Measurements from ENCODE around the gene KREMEN2.
A peak's percentile ranks its signal among the peaks of the same experiment; 100 is the strongest.

- no peak for TF ChIP-seq ZNF175 (CRISPR knock-in tag; IDR thresholded peaks at IDR 0.05; ENCODE audit: low read depth)
- peak; percentile 51 to 82 (median 61) for TF ChIP-seq CTCF (IDR thresholded peaks at IDR 0.05 in 2 of 3, conservative IDR thresholded peaks at IDR 0.05 in 1 of 3; ENCODE audit: insufficient read depth in 2 of 3, low read depth in 1 of 3, low read length in 3 of 3)
- TF ChIP-seq HNRNPL (IDR thresholded peaks at IDR 0.05; ENCODE audit: low read depth, low read length) = no peak
- TF ChIP-seq NFRKB (IDR thresholded peaks at IDR 0.05; ENCODE audit: low read depth) = no peak
- no peak for TF ChIP-seq SMAD3 (CRISPR knock-in tag; conservative IDR thresholded peaks at IDR 0.05)
- TF ChIP-seq, protein P1, sequence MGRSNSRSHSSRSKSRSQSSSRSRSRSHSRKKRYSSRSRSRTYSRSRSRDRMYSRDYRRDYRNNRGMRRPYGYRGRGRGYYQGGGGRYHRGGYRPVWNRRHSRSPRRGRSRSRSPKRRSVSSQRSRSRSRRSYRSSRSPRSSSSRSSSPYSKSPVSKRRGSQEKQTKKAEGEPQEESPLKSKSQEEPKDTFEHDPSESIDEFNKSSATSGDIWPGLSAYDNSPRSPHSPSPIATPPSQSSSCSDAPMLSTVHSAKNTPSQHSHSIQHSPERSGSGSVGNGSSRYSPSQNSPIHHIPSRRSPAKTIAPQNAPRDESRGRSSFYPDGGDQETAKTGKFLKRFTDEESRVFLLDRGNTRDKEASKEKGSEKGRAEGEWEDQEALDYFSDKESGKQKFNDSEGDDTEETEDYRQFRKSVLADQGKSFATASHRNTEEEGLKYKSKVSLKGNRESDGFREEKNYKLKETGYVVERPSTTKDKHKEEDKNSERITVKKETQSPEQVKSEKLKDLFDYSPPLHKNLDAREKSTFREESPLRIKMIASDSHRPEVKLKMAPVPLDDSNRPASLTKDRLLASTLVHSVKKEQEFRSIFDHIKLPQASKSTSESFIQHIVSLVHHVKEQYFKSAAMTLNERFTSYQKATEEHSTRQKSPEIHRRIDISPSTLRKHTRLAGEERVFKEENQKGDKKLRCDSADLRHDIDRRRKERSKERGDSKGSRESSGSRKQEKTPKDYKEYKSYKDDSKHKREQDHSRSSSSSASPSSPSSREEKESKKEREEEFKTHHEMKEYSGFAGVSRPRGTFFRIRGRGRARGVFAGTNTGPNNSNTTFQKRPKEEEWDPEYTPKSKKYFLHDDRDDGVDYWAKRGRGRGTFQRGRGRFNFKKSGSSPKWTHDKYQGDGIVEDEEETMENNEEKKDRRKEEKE (IDR thresholded peaks at IDR 0.05; ENCODE audit: borderline replicate concordance in 1 of 2, control insufficient read depth in 1 of 2, low read depth in 2 of 2, low read length in 1 of 2) = no peak
- 0 out of 2 replicates have a peak, but pooled peaks have one; percentile 24 for TF ChIP-seq SMC3 (conservative IDR thresholded peaks at IDR 0.05; ENCODE audit: insufficient read depth, low read depth, low read length)
- TF ChIP-seq SRF (CRISPR knock-in tag; IDR thresholded peaks at IDR 0.05) = no peak
These were observed 13.3 kb upstream of the KREMEN2 start for GRCh38 chr16:2950773-2951172.

Measured in K562 (cell line).